Germinal center (tissue), 1 donor: ENCODE measurements around the gene LRRC27.

Source experiments
- DNase-seq: peaks from one replicate; pipeline ENCODE4 v3.0.0; 2012; ENCODE audit warnings: mixed read lengths, low spot score

LRRC27 gene

GRCh38 chr10:132427006-132427771 lies 95.2 kb downstream of the LRRC27 start:
- no peak for DNase-seq

- DNase-seq, result no peak
These were observed 96.0 kb downstream of the LRRC27 start for GRCh38 chr10:132427939-132428367.

GRCh38 chr10:132428486-132428995 lies 96.5 kb downstream of the LRRC27 start:
- no peak for DNase-seq
